NB4 (cell line): ENCODE data around the gene SMIM1.

Experiments used
- DNase-seq: peaks from one replicate; pipeline ENCODE4 v3.0.0; 2010; ENCODE audit warnings: low read depth
- H3K4me3 ChIP-seq: one replicate; pipeline ENCODE4 v1.5.1; 2011; ENCODE audit warnings: mild to moderate bottlenecking, low read depth, low read length, moderate library complexity
- CTCF ChIP-seq: IDR thresholded peaks from one replicate; pipeline ENCODE4 v1.5.1; 2012; ENCODE audit warnings: low read depth, low read length
- MYC ChIP-seq: IDR thresholded peaks from 2 replicates; pipeline ENCODE4 v1.6.1; 2011; ENCODE audit warnings: low read depth, low read length
- POLR2A ChIP-seq: IDR thresholded peaks from 2 replicates; pipeline ENCODE4 v1.6.1; 2011; ENCODE audit warnings: mild to moderate bottlenecking; ENCODE audit not compliant: insufficient read length; ENCODE audit errors: extremely low read depth
- TF ChIP-seq, protein P1 (sequence below): IDR thresholded peaks from 2 replicates; pipeline ENCODE4 v1.6.1; 2011; ENCODE audit warnings: low read depth, low read length

SMIM1 gene

DNA sequence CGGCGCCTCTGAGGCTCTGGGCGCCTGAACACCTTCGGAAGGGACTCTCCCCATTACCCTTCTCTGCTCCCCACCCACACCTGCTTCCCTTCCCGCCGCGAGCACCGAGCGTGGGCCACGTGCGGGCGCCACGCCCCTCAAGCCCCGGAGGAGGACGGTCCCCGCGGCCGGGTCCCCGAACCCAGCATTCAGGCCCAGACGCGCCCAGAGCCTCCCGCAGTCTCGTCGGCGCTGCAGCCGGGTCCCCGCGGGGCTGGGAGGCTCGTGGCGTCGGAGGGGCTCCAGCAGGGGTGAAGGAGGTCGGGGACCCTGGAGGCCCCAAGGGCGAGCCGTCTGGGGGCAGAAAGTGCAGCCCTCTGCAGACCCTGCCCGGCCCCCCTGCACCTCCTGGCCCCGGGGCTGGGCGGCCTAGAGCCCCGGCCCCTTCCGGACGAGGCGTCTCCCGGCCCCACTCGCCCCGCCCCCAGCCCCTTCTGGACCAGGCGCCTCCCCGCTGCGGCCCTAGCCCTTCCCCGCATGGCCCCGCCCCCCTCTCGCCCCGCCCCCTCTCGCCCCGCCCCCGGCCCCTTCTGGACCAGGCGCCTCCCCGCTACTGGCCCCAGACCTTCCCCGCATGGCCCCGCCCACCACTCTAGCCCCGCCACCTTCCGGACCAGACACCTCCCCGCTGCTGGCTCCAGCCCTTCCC lies 378 bp upstream of the SMIM1 start:
- peak; percentile 86 for DNase-seq
- TF ChIP-seq POLR2A (peak; percentile 47), CTCF (no peak), MYC (peak; percentile 24)
- TF ChIP-seq, protein P1, sequence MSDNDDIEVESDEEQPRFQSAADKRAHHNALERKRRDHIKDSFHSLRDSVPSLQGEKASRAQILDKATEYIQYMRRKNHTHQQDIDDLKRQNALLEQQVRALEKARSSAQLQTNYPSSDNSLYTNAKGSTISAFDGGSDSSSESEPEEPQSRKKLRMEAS, result peak; percentile 78
- H3K4me3 ChIP-seq, result peak overlapping the region; percentile 11

- no peak for TF ChIP-seq CTCF
- TF ChIP-seq, protein P1, result no peak
- TF ChIP-seq MYC, result no peak
- no peak for TF ChIP-seq POLR2A
- H3K4me3 ChIP-seq, result no peak overlapping the region
- no peak for DNase-seq
Measured at GRCh38 chr1:3773572-3774275, 1.2 kb downstream of the SMIM1 start.

GRCh38 chr1:3774276-3774945 lies 1.9 kb downstream of the SMIM1 start:
- H3K4me3 ChIP-seq, result no peak overlapping the region
- TF ChIP-seq, protein P1, result no peak
- TF ChIP-seq CTCF (no peak), MYC (no peak), POLR2A (no peak)
- no peak for DNase-seq

DNA sequence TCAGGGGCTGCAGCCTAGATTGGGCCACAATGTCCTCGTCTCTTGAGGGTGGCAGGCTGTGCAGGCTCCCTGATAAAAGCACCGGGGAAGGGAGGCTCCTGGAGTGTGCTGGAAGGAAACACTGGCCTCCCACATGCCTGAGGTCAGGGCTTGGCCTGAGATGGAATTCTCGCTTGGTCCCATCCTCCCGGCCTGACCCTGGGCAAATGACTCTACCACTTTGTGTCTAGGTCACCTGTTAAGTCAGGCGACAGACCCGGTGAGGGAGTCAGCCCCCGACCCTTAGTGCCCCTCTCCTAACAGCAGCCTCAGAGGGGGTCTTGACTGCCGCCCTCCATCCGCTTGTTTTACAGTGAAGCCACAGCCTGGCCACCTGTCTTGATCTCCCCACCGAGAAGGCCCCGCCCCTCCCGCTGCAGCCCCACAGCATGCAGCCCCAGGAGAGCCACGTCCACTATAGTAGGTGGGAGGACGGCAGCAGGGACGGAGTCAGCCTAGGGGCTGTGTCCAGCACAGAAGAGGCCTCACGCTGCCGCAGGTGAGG lies 2.5 kb downstream of the SMIM1 start:
- TF ChIP-seq, protein P1, result no peak
- TF ChIP-seq MYC, result no peak
- no peak for TF ChIP-seq POLR2A
- TF ChIP-seq CTCF, result no peak
- no peak for DNase-seq

GRCh38 chr1:3775490-3776230 lies 3.1 kb downstream of the SMIM1 start:
- TF ChIP-seq POLR2A (peak; percentile 18), MYC (peak; percentile 90), CTCF (peak; percentile 33)
- TF ChIP-seq, protein P1, result peak; percentile 94
- DNase-seq, result peak; percentile 79
- H3K4me3 ChIP-seq, result no peak overlapping the region

More for the DNA sequence above, 2.5 kb downstream of the SMIM1 start:
- no peak overlapping the region for H3K4me3 ChIP-seq
